DMS114 treated with DMSO at 0.1 percent for 48 hours (cell line): Measurements from ENCODE around the gene TMEM225B.
"Not testable (repeated sequence)": the region's sequence is repeated elsewhere in the genome, so short reads cannot be mapped to it uniquely, and the experiment has no call there.

Experiments
- DNase-seq: peaks from one replicate; lab custom pipeline; 2025; ENCODE audit not compliant: unreplicated experiment; lab: John Stamatoyannopoulos, UW

The TMEM225B gene

GRCh38 chr7:99597762-99598501, at the start of gene TMEM225B:
Gene TMEM225B (plus strand): TSS chr7:99598267. CDS start chr7:99604389, 6,122 bp downstream.
- DNase-seq = no peak

GRCh38 chr7:99549545-99549944, 48.5 kb upstream of the TMEM225B start:
- DNase-seq = not testable (repeated sequence)

- no peak for DNase-seq
These were observed 46.7 kb upstream of the TMEM225B start for GRCh38 chr7:99551334-99551733.

- peak; percentile 76 for DNase-seq
These were observed 46.2 kb upstream of the TMEM225B start, which contains the start of gene FAM200A for GRCh38 chr7:99551767-99552463. Gene FAM200A (minus strand): TSS chr7:99552114. CDS start chr7:99548407, 3,707 bp downstream.

- DNase-seq = no peak
These were observed 45.0 kb upstream of the TMEM225B start for GRCh38 chr7:99553039-99553438.

- no peak for DNase-seq
These were observed 43.1 kb upstream of the TMEM225B start for GRCh38 chr7:99554939-99555338.

- no peak for DNase-seq
These were observed 40.9 kb upstream of the TMEM225B start for GRCh38 chr7:99557196-99557607.

GRCh38 chr7:99557940-99558305, 40.1 kb upstream of the TMEM225B start:
- DNase-seq = no peak

GRCh38 chr7:99558306-99559174, 39.5 kb upstream of the TMEM225B start, which contains the start of gene ZNF655:
Gene ZNF655 (plus strand): TSS chr7:99558642. CDS start chr7:99560560, 1,918 bp downstream.
- peak; percentile 80 for DNase-seq

- no peak for DNase-seq
These were observed 38.7 kb upstream of the TMEM225B start for GRCh38 chr7:99559175-99559915.

GRCh38 chr7:99560834-99561736, 37.0 kb upstream of the TMEM225B start:
- DNase-seq = no peak

- no peak for DNase-seq
These were observed 36.4 kb upstream of the TMEM225B start for GRCh38 chr7:99561737-99562051.

- DNase-seq = no peak
These were observed 35.8 kb upstream of the TMEM225B start for GRCh38 chr7:99562114-99562784.

- no peak for DNase-seq
These were observed 35.2 kb upstream of the TMEM225B start for GRCh38 chr7:99562832-99563231.

- no peak for DNase-seq
These were observed 34.4 kb upstream of the TMEM225B start for GRCh38 chr7:99563650-99564049.

- DNase-seq = not testable (repeated sequence)
These were observed 29.3 kb upstream of the TMEM225B start for GRCh38 chr7:99568770-99569169.

- DNase-seq = no peak
These were observed 26.3 kb upstream of the TMEM225B start for GRCh38 chr7:99571768-99572167.

GRCh38 chr7:99573257-99573656, 24.8 kb upstream of the TMEM225B start:
- no peak for DNase-seq

GRCh38 chr7:99576251-99576650, 21.8 kb upstream of the TMEM225B start:
- no peak for DNase-seq
